ENCODE data around the gene CDC42EP5. TPM values are rescaled to one million over a fixed set of nuclear protein-coding genes. Genes with fewer than 3 reads are reported as not detected.
A peak's percentile ranks its signal among the peaks of the same experiment; 100 is the strongest.

CDC42EP5 gene
- polyA plus RNA-seq, 1 of the 3 experiments (the other 2 are of a cell fraction), result 13.5 TPM

GRCh38 chr19:54434112-54434872, 38.8 kb downstream of the CDC42EP5 start:
- Histone ChIP-seq H3K9me3 (no peaks in the 10 kb centered on the region), H3K27ac (ENCODE audit: low read depth in 2 of 2, low read length in 1 of 2) (no peak overlapping the region), H3K36me3 (replicated peaks in 1 of 2; ENCODE audit: control insufficient read depth in 1 of 2, insufficient read depth in 2 of 2, low read length in 1 of 2) (no peaks in the 10 kb centered on the region), H3K27me3 (ENCODE audit: insufficient read depth) (peaks cover 14% of the 10 kb centered on the region), H3K4me3 (ENCODE audit: low read depth in 2 of 2, low read length in 1 of 2) (no peak overlapping the region), H2AFZ (ENCODE audit: low read depth) (no peak overlapping the region), H3K79me2 (ENCODE audit: insufficient read depth) (peaks cover 7% of the 10 kb centered on the region; the same call in 1 of the 2 replicates), H3F3A (replicated peaks; ENCODE audit: insufficient read depth) (no peaks in the 10 kb centered on the region), H3K9me2 (no peaks in the 10 kb centered on the region), H3K9ac (no peak overlapping the region), H3K4me2 (no peak overlapping the region), H4K20me1 (ENCODE audit: insufficient read depth) (0 out of 2 replicates have a peak, but pooled peaks cover 13% of the 10 kb centered on the region), H3K4me1 (ENCODE audit: control insufficient read depth in 1 of 2, insufficient read depth in 2 of 2, low read depth in 1 of 2, low read length in 1 of 2) (peaks cover 0 to 12% of the 10 kb centered on the region in 2 experiments; a peak in 1 of 4 replicates)
- POLR2A ChIA-PET, result interaction anchor here (2.2 kb wide), 1 partner anchor 14 kb away, joined by 7 read pairs; the partner anchor contains the start of gene LENG8
- CTCF ChIA-PET, result no interaction called here
- WGBS (ENCODE audit: low lambda C conversion rate), result 82% methylated on average over 19 of the region's 23 CpGs
- TF ChIP-seq RAD21 (IDR thresholded peaks at IDR 0.05; ENCODE audit: low read length), result no peak
- peak; percentile 13 for DNase-seq

DNA sequence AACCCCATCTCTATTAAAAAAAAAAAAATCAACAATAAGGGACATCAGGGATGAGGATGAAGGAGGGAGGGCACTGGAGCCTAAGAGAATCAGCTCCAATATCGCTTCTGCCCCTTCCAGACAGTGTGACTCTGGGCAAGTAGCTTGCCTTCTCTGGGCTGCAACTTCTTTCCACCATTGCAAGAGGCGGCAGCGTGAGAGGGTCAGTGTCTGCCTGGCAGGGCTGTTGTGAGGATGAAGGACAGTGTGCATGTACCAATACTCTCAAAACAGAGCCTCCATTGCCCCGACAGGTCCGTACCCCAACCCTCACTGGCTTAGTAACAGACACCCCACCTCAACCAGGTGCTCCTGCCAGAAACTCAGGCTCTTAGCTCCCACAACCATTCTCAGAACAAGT, 39.4 kb downstream of the CDC42EP5 start:
- H3K4me3 ChIP-seq (ENCODE audit: low read depth in 2 of 2, low read length in 1 of 2), result no peak overlapping the region
- H2AFZ ChIP-seq (ENCODE audit: low read depth), result no peak overlapping the region
- no peaks in the 10 kb centered on the region for H3K9me3 ChIP-seq
- H4K20me1 ChIP-seq (ENCODE audit: insufficient read depth), result 0 out of 2 replicates have a peak, but pooled peaks cover 8% of the 10 kb centered on the region
- peaks cover 20% of the 10 kb centered on the region for H3K27me3 ChIP-seq (ENCODE audit: insufficient read depth)
- POLR2A ChIA-PET, result interaction anchor here (2.2 kb wide), 1 partner anchor 15 kb away, joined by 7 read pairs; the partner anchor contains the start of gene LENG8
- CTCF ChIA-PET, result no interaction called here
- H3K9me2 ChIP-seq, result no peaks in the 10 kb centered on the region
- no peaks in the 10 kb centered on the region for H3K36me3 ChIP-seq (replicated peaks in 1 of 2; ENCODE audit: control insufficient read depth in 1 of 2, insufficient read depth in 2 of 2, low read length in 1 of 2)
- 90% methylated on average over 3 of the region's 5 CpGs for WGBS (ENCODE audit: low lambda C conversion rate)
- H3K27ac ChIP-seq (ENCODE audit: low read depth in 2 of 2, low read length in 1 of 2), result no peak overlapping the region
- H3K4me2 ChIP-seq, result no peak overlapping the region
- TF ChIP-seq SIN3A (IDR thresholded peaks at IDR 0.05; ENCODE audit: borderline replicate concordance, low read depth, low read length) (no peak), ZBTB33 (IDR thresholded peaks at IDR 0.05; ENCODE audit: borderline replicate concordance, low read depth) (no peak), RCOR1 (IDR thresholded peaks at IDR 0.05; ENCODE audit: low read length) (no peak), TCF12 (IDR thresholded peaks at IDR 0.05) (no peak), NRF1 (IDR thresholded peaks at IDR 0.05; ENCODE audit: low read depth, low read length) (no peak)
- TF ChIP-seq, protein P1, sequence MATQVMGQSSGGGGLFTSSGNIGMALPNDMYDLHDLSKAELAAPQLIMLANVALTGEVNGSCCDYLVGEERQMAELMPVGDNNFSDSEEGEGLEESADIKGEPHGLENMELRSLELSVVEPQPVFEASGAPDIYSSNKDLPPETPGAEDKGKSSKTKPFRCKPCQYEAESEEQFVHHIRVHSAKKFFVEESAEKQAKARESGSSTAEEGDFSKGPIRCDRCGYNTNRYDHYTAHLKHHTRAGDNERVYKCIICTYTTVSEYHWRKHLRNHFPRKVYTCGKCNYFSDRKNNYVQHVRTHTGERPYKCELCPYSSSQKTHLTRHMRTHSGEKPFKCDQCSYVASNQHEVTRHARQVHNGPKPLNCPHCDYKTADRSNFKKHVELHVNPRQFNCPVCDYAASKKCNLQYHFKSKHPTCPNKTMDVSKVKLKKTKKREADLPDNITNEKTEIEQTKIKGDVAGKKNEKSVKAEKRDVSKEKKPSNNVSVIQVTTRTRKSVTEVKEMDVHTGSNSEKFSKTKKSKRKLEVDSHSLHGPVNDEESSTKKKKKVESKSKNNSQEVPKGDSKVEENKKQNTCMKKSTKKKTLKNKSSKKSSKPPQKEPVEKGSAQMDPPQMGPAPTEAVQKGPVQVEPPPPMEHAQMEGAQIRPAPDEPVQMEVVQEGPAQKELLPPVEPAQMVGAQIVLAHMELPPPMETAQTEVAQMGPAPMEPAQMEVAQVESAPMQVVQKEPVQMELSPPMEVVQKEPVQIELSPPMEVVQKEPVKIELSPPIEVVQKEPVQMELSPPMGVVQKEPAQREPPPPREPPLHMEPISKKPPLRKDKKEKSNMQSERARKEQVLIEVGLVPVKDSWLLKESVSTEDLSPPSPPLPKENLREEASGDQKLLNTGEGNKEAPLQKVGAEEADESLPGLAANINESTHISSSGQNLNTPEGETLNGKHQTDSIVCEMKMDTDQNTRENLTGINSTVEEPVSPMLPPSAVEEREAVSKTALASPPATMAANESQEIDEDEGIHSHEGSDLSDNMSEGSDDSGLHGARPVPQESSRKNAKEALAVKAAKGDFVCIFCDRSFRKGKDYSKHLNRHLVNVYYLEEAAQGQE (IDR thresholded peaks at IDR 0.05; ENCODE audit: low read depth, low read length), result no peak
- peaks cover 7% of the 10 kb centered on the region; the same call in 1 of the 2 replicates for H3K79me2 ChIP-seq (ENCODE audit: insufficient read depth)
- no peak for DNase-seq
- no peaks in the 10 kb centered on the region for H3F3A ChIP-seq (replicated peaks; ENCODE audit: insufficient read depth)
- H3K9ac ChIP-seq, result no peak overlapping the region
- H3K4me1 ChIP-seq (ENCODE audit: control insufficient read depth in 1 of 2, insufficient read depth in 2 of 2, low read depth in 1 of 2, low read length in 1 of 2), result peaks cover 0 to 12% of the 10 kb centered on the region in 2 experiments; a peak in 1 of 4 replicates
